HG02870 (cell line): Measurements from ENCODE around the gene CFAP300.
A peak's percentile ranks its signal among the peaks of the same experiment; 100 is the strongest.

Experiments
- ATAC-seq: cut with Tn5 transposase; IDR thresholded peaks from one replicate; pipeline ENCODE4 v1.9.1; 2021; ENCODE audit warnings: mild to moderate bottlenecking, moderate library complexity; ENCODE audit not compliant: unreplicated experiment

Gene CFAP300

DNA sequence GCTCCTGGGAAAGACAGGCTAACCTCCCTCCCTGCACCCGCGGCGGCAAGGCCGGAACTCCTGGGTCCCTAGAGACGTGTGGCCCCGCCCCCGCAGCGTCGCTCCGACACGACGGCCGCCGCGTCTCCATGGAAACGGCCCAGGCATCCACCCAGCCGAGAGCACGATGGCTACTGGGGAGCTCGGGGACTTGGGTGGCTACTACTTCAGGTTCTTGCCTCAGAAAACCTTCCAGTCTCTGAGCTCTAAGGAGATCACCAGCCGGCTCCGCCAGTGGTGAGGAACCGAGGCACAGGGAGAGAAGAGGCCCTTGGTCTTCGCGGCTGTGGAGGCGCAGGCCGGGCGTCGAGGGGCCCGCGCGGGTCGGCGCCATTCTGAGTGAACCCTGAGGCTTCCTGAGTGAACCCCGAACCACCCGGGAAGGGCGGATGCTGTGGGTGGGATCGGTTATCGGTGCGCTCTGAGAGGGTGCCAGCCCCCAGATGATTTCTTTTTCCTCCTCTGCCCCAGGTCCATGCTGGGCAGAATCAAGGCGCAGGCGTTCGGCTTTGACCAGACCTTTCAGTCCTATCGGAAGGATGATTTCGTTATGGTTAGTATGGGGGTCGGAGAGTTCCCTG is at the start of gene CFAP300:
TSS of gene CFAP300 (plus strand) at position 133 of the 620 bp plus-strand sequence. CDS start at position 167, 34 bp downstream.
- ATAC-seq, result no peak

DNA sequence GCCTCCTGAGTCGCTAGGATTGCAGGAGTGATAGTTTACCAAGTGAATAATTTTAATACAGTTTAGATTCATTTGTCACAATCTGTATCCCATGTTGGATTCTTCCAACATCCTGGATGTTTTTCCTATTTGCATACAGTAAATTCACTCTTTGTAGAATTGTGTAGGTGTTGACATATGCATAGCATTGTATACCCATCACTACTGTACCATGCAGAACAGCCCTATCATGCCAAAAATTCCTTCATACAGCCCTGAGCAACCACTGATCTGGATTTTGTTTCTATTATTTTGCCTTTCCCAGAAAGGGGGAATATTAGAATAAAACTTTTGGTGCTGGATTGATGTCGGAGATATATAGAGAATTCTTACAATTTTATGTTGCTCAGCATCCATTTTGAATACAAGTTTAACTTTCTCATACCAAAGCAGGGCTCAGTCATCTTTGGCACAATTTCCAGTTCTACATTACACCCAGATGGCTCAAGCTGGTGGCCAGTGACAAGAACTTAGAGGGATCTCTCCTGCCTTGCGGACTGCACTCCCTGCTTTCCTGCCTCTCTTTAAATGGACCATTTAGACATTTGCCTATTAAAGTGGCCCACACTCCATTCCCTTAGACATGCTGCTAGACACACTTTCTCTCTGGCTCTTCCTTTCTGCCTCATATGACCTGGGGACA is 45.4 kb upstream of the CFAP300 start:
- ATAC-seq, result no peak

DNA sequence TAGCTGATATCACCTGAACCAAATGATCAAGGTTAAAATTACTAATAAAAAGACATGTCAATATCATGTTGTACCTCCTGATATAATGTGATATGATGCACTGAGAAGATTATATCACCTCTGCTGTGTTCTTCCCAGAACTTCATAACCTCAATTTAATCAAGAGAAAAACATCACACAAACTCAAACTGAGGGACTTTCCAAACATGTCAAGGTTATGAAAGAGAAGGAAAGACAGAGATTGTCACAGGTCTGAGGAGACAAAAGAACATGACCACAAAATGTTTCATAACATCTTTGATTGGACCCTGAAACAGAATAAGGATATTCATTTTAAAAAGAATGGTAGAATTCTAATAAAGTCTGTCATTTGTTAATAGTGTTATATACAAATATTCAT is 43.0 kb upstream of the CFAP300 start:
- ATAC-seq, result no peak

DNA sequence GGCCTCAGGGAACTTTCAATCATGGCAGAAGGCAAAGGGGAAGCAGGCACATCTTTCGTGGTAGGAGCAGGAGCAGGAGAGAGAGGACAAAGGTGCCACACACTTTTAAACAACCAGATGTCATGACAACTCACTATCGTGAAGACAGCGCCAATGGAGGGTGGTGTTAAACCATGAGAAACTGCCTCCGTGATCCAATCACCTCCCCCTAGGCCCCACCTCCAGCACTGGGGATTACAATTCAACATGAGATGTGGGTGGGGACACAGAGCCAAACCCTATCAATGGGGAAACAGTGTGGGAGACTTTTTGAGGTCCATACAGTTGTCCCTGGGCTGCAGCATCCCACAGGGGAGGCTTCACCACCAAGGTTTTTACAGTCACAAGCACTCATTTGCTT is 41.9 kb upstream of the CFAP300 start:
- no peak for ATAC-seq

DNA sequence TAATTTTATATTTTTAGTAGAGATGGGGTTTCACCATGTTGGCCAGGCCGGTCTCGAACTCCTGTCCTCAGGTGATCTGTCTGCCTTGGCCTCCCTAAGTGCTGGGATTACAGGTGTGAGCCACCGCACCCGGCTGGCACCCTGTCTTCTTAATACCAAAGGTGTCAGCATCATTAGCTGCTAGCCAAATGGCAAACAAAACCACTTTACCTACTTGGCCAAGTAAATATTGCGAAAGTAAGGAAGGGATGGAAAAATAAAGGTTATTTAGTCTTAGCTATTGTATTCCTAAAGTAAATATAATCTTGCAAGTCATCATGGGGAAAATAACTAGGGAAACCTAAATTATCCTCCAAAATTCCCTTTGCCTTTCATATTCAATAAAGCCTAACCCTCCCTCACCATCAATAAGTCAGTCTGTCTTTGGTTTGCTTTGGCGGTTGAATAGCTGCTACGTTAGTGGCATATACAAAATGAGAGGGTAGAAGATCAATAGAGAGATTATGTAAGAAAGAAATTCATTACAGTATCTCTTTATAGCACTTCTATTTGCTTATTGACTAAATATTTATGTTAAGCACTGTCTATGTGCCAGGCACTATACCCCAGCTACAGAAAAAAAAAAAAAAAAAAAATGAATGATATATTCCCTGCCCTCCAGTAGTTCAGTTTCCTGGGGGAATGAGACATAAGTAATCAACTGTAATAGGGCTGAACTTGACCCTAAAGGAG is 40.2 kb upstream of the CFAP300 start:
- ATAC-seq, result no peak

DNA sequence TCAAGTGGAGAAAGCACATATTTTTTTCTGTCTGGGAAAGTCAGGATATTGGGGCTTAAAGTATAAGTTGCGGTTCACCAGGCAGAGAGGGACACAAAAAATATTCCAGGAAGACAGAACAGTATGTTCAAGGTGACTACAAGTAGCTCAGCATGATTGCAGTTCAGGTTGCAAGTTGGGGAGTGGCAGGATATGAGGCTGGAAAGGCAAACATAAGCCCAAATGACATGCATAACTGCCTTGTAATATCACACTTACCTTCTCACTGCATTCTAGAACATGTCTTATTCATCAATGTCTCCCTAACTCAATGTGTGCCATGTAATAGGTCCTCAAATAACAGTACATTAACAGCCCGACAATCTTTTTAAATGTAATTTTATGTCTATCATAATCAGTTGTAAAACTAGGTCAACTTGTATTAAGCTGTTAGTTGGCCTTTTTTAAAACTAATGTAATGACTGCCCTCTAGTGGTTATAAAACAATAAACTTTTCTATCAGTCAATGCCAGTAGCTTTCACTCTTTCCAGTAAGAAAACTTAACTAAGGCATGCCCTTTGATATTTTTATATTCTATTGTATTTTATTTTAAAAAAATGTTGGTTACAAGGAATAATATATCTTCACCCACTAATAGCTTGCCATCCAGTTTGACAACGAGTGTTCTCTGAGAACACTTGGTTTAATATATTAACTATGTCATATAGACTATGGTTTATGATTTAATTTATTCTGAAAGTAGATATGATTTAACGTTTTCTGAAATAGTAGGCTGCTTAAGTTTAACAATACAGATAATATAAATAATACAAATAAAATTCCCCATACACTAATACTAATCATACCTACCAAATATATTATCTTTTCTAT is 39.4 kb upstream of the CFAP300 start:
- peak; percentile 66 for ATAC-seq

DNA sequence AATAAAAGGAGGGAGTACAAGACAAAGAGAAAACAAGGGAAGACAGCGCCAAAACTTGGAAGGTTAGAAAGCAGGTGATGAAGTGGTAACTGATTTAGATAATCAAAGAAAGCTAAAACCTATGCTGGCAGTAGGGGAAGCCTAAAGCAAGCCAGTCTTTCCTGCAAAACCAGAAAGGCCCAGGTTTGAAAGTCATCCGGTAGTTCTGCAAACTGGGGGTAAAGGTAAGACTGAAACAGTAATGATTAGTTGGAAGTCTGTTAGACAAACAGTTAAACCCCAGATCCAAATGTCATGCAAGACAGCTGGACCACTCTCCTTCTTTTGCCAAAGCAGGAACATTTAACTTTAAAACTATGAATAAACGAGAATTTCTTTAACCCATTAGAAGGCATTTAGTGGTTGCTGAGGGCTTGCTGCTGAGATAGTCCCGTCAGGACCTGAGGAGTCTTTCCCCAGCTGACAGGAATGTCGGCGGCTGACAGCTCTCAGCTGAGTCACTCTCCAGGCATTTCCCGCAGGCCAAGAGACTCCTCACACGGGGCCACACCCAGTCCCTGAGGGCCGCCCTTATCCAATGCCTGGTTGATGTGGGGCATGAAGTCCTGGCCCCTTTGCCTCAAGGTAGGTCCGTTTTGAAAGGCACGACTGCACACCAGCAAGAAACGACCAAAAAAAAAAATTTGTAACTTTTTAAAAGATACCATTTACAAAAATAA is 36.3 kb upstream of the CFAP300 start:
- ATAC-seq, result no peak

DNA sequence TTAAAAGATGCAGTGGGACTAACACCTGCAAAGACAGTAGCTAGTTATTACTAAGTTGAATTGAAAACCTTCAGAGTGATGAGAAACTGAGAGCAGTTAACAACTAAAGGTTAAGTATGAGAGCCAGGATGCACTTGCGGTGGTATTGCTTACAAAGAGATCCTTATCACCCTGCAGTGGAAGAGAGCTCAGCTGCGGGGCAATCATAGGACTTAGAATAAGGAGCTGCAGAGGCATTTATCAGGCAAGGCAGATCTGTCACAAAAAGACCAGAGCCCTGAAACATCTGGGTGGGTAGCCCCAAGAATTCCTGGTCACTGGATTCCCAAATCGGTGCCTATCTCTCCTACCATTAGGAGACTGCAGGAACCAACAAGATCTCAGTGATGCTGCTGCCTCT is 34.3 kb upstream of the CFAP300 start:
- ATAC-seq, result no peak

DNA sequence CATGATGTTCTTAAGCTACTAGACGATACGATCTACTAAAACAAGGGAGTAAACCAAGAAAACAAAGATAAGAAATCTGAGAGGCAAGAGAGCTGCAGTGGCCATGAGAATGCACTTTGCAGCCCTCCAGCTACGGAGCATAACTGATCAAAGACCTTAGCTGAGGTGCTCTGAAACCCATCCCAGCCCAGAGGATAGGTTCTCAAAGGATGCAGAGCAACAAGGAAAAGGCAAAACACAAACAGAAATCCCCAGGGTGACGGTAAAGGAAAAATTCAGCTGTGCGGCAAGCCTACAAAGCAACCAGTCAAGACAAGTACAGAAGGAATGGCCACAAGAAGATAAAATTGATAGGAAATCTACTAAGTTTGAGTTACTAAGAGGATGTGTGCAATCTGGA is 32.5 kb upstream of the CFAP300 start:
- ATAC-seq, result no peak

DNA sequence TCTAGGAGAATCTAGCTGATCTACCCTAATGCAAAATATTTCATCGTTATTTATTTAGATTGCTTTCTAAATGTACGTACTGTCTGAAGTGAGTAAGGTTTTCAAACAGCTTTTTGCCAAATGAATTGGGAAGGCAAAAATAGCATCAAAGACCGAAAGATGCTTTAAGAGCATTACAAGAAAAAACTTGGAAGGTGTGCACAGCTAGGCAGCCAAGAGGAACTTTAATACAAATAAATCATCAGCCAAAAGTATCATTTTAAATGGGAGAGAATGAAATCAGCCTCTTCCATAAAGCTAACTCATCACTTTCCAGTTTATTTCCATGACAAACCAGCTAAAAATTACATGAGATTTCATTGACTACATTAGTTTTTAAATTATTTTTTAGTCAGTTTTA is 30.2 kb upstream of the CFAP300 start:
- no peak for ATAC-seq

DNA sequence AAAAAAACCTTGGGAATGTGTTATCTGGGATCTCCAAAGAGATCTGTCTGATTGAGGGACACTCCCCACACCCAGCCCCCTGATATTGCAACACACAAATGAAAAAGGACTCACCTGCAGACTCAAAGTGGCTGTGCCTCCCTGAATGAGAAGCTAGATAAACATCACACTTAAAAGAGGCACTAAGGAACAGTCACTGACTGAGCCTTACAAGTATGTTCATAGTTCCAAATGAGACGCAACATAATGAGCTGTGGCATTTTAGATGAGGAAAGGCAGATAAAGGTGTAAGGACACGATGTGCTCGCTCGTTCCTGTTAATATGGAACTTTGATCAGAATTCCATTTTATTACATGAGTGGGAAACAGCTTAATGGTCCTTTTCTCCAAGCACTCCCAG is 21.0 kb upstream of the CFAP300 start:
- ATAC-seq, result no peak

DNA sequence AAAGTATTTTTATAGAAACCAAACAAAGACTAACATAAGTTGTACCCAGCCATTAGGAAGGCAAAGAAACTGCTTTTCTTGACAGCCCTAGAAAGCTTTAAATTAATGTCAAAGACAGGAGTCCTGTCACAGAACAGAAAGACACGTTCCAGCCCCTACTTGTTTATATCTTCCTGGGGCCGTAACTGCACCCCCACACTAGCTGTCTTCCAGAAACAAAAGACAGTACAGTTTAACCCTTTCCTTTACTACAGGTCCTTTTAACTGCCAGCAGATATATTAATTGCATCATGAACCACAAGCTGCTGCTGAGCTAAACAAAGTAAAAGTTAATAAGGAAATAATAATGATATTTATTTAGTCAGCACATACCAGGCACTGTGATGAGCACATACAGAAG is 20.3 kb upstream of the CFAP300 start:
- no peak for ATAC-seq

DNA sequence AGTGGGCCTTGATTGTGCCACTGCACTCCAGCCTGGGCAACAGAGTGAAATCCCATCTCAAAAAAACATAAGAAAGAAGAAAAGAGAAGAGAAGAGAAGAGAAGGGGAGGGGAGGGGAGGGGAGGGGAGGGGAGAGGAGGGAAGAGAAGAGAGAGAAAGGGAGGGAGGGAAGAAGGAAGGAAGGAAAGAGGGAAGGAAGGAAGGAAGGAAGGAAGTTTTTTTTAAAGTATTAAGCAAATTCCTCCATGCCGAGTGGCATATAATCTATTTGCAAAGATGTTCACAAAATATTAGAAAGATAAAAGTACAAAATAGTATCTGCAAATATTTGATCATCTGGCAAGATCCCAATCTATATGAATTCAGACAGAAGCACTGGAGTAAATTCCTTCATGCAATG is 10.5 kb upstream of the CFAP300 start:
- no peak for ATAC-seq

DNA sequence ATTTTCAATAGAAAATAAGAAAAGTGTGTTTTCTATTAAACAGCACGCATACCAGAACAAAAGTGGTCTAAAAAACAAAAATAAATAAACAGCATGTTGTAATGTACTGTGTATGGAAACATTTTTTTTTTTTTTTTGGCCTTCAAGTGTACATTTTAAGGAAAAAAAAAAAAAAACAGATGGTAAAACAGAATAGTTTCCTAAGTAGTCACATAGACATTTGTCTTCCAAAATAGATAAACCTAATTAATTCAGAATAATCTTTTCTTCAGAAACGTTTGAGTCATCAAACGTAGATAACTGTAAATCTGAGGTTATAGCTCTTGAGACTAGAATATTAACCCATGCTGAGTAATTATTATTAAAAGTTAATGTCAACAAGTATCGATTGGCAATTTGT is 396 bp upstream of the CFAP300 start:
- no peak for ATAC-seq

DNA sequence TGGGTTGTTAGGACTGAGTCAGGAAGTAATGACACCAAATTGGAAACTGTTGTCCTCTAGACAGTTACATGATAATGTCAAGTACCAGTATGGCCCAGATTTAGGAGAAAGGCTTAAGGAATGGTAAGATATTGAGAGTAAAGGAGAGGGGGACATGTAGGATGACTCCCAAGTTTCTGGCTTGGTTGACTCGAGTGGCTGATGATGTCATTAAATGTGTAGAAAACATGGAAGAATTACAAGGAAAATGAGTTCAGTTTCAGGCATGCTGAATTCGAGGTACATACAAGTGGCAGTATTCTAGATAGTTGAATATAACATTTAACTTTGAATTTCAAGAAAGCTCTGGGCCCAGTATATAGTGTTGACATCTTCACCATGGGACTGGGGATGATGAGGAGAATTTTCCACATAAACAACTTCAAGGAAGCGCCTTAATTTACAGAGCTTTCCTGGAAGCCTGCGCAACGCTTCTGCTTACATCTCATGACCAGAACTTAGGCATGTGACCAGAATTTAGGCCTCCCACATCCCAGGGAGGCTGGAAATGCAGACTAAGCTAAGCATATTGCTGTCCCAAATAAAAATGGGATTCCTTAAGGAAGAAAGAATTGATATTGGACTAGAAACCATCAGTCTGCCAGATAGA is 3.8 kb downstream of the CFAP300 start:
- ATAC-seq, result no peak

DNA sequence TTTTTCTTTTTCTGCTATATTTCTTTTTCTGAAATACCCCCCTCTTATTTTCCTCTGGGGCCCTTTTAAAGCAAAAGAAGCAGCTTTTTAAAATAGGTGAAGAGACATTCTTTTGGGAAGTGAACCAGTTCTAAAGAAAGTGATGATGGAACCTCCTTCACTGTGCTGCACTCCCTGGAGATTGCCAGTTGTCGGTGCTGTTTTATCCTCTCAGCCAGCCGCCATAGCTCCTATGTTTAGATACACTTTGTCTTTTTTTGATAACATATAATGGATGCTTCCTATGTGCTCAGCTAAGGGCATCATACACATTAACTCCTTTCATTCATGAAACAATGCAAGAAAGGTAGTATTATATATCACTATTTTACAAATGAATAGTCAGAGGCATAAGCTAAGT is 14.0 kb downstream of the CFAP300 start:
- ATAC-seq, result no peak

DNA sequence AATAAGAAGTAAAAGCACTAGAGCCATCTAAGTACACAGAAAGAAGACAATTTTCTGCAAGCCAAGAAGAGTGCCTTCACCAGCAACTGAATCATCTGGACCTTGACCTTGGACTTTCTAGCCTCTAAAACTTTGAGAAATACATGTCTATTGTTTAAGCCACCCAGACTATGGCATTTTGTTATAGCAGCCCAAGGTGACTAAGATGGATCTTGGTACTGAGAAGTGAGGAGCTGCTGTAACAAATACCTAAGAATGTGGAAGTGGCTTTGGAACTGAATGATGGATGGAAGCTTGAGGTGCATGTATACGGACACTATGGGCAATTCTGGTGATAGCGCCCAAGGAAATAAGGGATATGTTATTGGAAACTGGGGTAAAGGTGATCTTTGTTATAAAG is 14.9 kb downstream of the CFAP300 start:
- ATAC-seq, result no peak

DNA sequence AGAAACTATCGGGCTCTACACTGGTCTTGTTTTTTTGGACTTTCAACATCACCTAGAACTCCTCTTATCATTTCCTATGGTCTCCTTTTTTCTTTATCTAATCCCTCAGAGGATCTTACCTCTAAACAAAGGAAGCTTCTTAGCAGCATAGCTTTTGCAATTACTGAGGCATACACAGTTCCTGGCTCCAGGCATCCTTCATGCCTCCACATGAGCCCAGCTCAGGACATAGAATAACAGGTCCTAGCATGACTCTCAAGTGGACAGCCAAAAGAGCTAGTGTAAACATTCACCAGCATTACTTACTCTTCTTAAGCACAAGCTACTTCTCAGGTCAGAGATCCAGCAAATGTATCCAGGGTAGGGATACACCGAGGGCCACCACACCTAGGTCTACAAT is 17.1 kb downstream of the CFAP300 start:
- ATAC-seq, result no peak

DNA sequence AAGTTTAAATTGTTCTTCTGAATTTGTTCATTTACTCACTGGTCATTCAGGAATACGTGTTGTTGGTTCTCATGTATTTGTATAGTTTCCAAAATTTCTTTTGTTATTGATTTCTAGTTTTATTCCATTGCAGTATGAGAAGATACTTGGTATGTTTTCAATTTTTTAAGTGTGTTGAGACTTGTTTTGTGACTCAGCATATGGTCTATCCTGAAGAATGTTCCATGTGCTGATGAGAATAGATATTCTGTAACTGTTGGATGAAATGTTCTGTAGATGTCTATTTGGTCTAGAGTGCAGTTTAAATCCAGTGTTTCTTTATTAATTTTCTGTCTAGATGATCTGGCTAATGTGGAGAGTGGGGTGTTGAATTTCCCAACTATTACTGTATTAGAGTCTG is 23.5 kb downstream of the CFAP300 start:
- no peak for ATAC-seq
